ENCODE results near the gene RSRP1. TPM values are rescaled to one million over a fixed set of nuclear protein-coding genes. Genes with fewer than 3 reads are reported as not detected.
A peak's percentile ranks its signal among the peaks of the same experiment; 100 is the strongest.

Gene RSRP1
- total RNA-seq, 1 donor from 2014 or later, result 222 TPM

DNA sequence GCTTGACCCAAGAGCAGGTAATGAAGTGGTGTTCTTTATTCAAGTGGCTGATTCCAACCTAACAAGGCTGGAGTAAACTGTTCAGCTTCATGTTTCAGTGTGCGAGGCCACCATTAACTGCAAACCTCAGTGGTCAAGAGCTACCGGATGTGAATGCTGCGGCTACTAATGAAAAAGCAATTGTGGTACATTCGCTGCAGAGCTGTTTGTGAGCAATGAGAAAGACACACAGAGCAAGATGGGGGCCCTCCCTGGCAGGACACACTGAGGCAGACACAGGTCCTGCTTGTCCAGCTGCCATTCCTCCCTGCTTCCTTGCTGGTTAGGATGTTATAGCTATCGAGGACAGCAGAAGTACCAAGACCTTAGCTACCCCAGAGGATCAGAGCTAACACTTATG is 41.1 kb downstream of the RSRP1 start:
- DNase-seq (no peak), ATAC-seq (ENCODE audit: low read depth) (no peak)
- Mint-ChIP-seq H3K4me3 (no peak overlapping the region), H3K36me3 (ENCODE audit: low read depth) (no peaks in the 10 kb centered on the region), H3K27me3 (no peaks in the 10 kb centered on the region), H3K9me3 (no peaks in the 10 kb centered on the region), H3K27ac (no peak overlapping the region), H3K4me1 (no peaks in the 10 kb centered on the region)
- ChIA-PET CTCF (interaction anchor here (1.2 to 5.8 kb wide), 7 partner anchors 10 to 370 kb away, joined by 3 to 79 read pairs (median 4); no protein-coding TSS in a partner anchor), POLR2A (interaction anchor here (1.0 kb wide), 1 partner anchor 41 kb away, joined by 3 read pairs; the partner anchor contains the start of gene RSRP1)
- intact Hi-C loops (cut with micrococcal nuclease), result no loop called here
- TF ChIP-seq CTCF (IDR thresholded peaks at IDR 0.05), result no peak

- ATAC-seq (ENCODE audit: low read depth) (no peak), DNase-seq (no peak)
- no peak overlapping the region for H3K27ac Mint-ChIP-seq
- H3K9me3 Mint-ChIP-seq, result no peaks in the 10 kb centered on the region
- CTCF ChIA-PET, result interaction anchor here (0.6 to 5.8 kb wide), 9 partner anchors 15 to 517 kb away, joined by 3 to 79 read pairs (median 4); no protein-coding TSS in a partner anchor
- POLR2A ChIA-PET, result interaction anchor here (1.0 to 1.1 kb wide), 2 partner anchors 27 to 42 kb away, joined by 3 to 4 read pairs; partner anchors contain the start of genes RSRP1 and SYF2
- no peak overlapping the region for H3K4me3 Mint-ChIP-seq
- H3K27me3 Mint-ChIP-seq, result no peaks in the 10 kb centered on the region
- H3K4me1 Mint-ChIP-seq, result no peaks in the 10 kb centered on the region
- intact Hi-C loops (cut with micrococcal nuclease), result loop anchor here (1.0 to 2.0 kb wide), 5 partner anchors 57 to 357 kb away; partner anchors contain the start of gene RUNX3
- H3K36me3 Mint-ChIP-seq (ENCODE audit: low read depth), result no peaks in the 10 kb centered on the region
- no peak for TF ChIP-seq CTCF (IDR thresholded peaks at IDR 0.05)
Observed at GRCh38 chr1:25205786-25206185, 41.5 kb downstream of the RSRP1 start.

DNA sequence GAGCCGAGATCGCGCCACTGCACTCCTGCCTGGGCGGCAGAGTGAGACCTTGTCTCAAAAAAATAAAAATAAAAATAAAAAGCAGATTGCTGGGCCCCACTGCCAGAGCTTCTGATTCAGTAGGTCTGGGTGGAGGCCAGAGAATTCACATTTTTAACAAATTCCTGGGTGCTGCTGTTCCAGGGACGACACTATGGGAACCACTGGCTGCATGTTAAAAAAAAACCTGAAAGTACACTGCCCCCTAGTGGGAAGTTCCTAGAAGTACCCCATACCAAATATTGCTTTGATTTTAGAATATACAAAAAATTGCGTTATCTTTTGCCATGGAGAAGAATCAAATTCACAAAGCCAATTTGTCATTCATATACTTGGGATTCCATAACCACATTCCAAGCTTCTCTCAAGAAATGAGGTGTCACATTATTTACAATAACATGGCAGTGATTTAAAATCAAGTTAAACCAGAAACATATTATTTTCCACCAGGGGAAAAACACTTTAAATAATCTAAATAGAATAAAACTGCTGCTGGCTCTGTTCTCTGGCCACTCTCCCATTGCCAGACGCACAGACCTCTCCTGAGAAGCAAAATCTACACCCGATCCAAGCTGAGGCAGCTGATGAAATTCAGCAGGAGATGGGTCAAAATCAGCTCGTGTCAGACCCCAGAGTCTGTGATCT is 42.3 kb downstream of the RSRP1 start:
- Mint-ChIP-seq H3K27me3 (peaks cover 2% of the 10 kb centered on the region), H3K36me3 (ENCODE audit: low read depth) (no peaks in the 10 kb centered on the region), H3K9me3 (no peaks in the 10 kb centered on the region), H3K27ac (no peak overlapping the region), H3K4me1 (no peaks in the 10 kb centered on the region), H3K4me3 (no peak overlapping the region)
- no peak for TF ChIP-seq CTCF (IDR thresholded peaks at IDR 0.05)
- intact Hi-C loops (cut with micrococcal nuclease), result loop anchor here (1.0 to 2.0 kb wide), 5 partner anchors 56 to 357 kb away; partner anchors contain the start of gene RUNX3
- DNase-seq, result no peak
- ChIA-PET POLR2A (interaction anchor here (1.1 kb wide), 1 partner anchor 27 kb away, joined by 4 read pairs; the partner anchor contains the start of gene SYF2), CTCF (interaction anchor here (0.7 to 5.8 kb wide), 16 partner anchors 14 to 839 kb away, joined by 3 to 79 read pairs (median 3); no protein-coding TSS in a partner anchor)
- ATAC-seq (ENCODE audit: low read depth), result peak; percentile 47

DNA sequence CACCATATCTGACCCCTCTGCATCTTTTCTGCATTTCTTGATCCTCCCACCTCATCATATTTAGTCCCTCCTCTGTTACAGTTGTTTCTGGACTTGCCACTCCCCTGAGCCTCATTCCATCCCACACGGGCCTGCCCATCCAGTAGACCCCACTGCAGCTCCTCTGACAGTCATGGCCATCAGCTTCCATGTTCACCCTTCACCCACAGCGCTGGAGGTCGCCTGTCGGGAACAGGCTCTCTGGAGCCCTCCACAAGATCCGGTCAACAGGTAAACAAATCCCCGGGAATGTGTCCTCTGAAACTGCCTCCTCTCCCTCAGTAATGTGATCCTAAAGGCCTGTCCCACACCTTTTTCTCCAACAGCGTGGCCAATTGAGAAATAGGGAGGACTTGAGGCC is 46.2 kb downstream of the RSRP1 start:
- Mint-ChIP-seq H3K4me1 (peaks cover 12% of the 10 kb centered on the region), H3K9me3 (no peaks in the 10 kb centered on the region), H3K36me3 (ENCODE audit: low read depth) (no peaks in the 10 kb centered on the region), H3K27me3 (peaks cover 2% of the 10 kb centered on the region), H3K27ac (no peak overlapping the region), H3K4me3 (no peak overlapping the region)
- TF ChIP-seq CTCF (IDR thresholded peaks at IDR 0.05), result no peak
- DNase-seq (no peak), ATAC-seq (ENCODE audit: low read depth) (no peak)
- ChIA-PET CTCF (no interaction called here), POLR2A (no interaction called here)
- intact Hi-C loops (cut with micrococcal nuclease), result no loop called here

- ATAC-seq (ENCODE audit: low read depth) (no peak), DNase-seq (no peak)
- H3K4me3 Mint-ChIP-seq, result no peak overlapping the region
- intact Hi-C loops (cut with micrococcal nuclease), result no loop called here
- H3K27me3 Mint-ChIP-seq, result peaks cover 2% of the 10 kb centered on the region
- peaks cover 12% of the 10 kb centered on the region for H3K4me1 Mint-ChIP-seq
- H3K9me3 Mint-ChIP-seq, result no peaks in the 10 kb centered on the region
- H3K27ac Mint-ChIP-seq, result no peak overlapping the region
- POLR2A ChIA-PET, result no interaction called here
- H3K36me3 Mint-ChIP-seq (ENCODE audit: low read depth), result no peaks in the 10 kb centered on the region
- CTCF ChIA-PET, result no interaction called here
- TF ChIP-seq CTCF (IDR thresholded peaks at IDR 0.05), result no peak
Observed at GRCh38 chr1:25199819-25200620, 47.2 kb downstream of the RSRP1 start.
